Activated T-helper 17 cell treated with anti-CD3 and anti-CD28 coated beads, Interleukin-2, amount 50 U/mL, for 72 hours (primary cell): Measurements from ENCODE around the gene VAV1. TPM values are rescaled to one million over a fixed set of nuclear protein-coding genes. Genes with fewer than 3 reads are reported as not detected.
"Not testable (repeated sequence)": the region's sequence is repeated elsewhere in the genome, so short reads cannot be mapped to it uniquely, and the experiment has no call there.

Experiments
- ATAC-seq: fragments of 150-1000 bp; cut with Tn5 transposase; replicated peaks from 2 replicates; pipeline ENCODE4 v1.10.0; 2021; ENCODE audit warnings: mild to moderate bottlenecking, moderate library complexity
- H3K27ac Mint-ChIP-seq: one replicate; pipeline ENCODE4 v1.8.0; 2022; ENCODE audit warnings: mixed read lengths
- H3K27me3 Mint-ChIP-seq: one replicate; pipeline ENCODE4 v1.8.0; 2022; ENCODE audit warnings: mixed read lengths
- H3K36me3 Mint-ChIP-seq: one replicate; pipeline ENCODE4 v1.8.0; 2022; ENCODE audit warnings: low read depth, mild to moderate bottlenecking, mixed read lengths
- H3K4me1 Mint-ChIP-seq: one replicate; pipeline ENCODE4 v1.8.0; 2022; ENCODE audit warnings: mixed read lengths
- H3K4me3 Mint-ChIP-seq: one replicate; pipeline ENCODE4 v1.8.0; 2022; ENCODE audit warnings: mild to moderate bottlenecking, mixed read lengths
- H3K9me3 Mint-ChIP-seq: one replicate; pipeline ENCODE4 v1.8.0; 2022; ENCODE audit warnings: mixed read lengths
- total RNA-seq, 2 donors: library from RNA; stranded (reverse); gene quantifications; one replicate each; pipeline ENCODE4 v1.2.3, GENCODE V29; 2022

Gene VAV1
- total RNA-seq, 2 donors from 2014 or later = 110 to 114 TPM

DNA sequence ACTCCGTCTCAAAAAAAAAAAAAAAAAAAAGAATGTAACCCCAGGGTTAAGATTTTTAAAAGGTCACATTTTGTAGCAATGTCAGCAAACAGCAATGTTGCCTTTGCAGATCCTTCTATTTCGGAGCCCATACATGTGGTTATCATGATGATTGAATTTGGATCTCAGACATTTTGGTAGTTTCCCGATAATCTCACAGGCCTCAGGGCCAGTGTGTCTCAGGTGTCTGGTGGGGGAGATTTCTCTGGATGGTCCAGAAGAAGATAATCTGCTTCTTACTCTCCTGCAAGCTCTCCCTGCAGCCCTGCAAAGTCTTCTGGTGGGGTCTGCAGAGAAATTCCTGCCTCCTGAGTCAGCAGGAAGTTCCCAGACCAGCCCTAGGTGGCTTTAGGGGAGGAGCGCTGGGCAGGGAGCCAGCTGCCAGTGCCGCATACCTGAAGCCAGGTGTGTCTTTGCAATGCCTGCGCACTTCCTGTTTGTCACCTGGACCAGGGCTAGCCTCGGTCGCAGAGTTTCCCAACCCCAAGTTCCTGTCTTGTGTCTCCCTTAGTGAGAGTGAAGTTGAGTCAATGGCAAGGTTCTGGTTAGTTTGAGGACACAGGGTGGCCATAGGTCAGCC lies 6.7 kb upstream of the VAV1 start:
- H3K9me3 Mint-ChIP-seq = no peaks in the 10 kb centered on the region

DNA sequence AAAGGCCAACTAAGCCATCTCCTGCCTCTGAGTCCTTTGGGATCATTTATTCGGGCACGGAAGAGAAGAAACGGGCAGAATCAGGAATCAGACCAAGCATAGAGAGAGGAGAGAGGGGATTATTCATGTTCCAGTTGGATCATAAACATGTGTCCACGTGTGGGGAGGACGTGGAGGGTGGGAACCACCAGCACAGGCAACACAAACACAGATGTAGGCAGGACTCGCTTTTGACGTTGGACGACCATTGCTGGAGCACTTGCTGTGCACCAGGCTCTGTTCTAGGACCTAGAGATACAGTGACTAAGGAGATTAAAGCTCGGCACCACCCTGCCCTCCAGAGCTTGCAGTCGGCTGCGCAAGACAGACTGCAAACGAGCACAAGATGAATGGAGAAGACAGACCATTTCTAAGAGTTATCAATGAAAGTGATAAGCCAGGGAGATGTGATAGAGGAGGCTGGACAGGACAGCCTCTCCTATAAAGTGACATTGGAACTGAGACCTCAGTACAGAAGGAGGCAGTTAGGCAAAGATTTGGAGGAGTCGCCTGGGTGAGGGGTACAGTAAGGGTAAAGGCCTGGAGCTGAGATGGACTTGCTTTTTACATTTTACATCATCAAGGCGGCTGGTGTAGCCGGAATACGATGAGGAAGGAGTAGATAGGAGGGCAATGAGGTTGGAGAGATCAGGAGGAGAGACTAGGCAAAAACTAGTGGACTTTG lies 6.0 kb upstream of the VAV1 start:
- Mint-ChIP-seq H3K9me3 (no peaks in the 10 kb centered on the region), H3K4me3 (peak overlapping the region; percentile 87), H3K27ac (peak overlapping the region; percentile 55), H3K27me3 (no peaks in the 10 kb centered on the region), H3K4me1 (peaks cover 14% of the 10 kb centered on the region), H3K36me3 (peaks cover 21% of the 10 kb centered on the region)
- no peak for ATAC-seq

More for the DNA sequence above, 6.7 kb upstream of the VAV1 start:
- peaks cover 14% of the 10 kb centered on the region for H3K4me1 Mint-ChIP-seq
- H3K4me3 Mint-ChIP-seq = peak overlapping the region; percentile 87
- peak overlapping the region; percentile 55 for H3K27ac Mint-ChIP-seq
- ATAC-seq = no peak
- H3K36me3 Mint-ChIP-seq = peaks cover 24% of the 10 kb centered on the region
- no peaks in the 10 kb centered on the region for H3K27me3 Mint-ChIP-seq

DNA sequence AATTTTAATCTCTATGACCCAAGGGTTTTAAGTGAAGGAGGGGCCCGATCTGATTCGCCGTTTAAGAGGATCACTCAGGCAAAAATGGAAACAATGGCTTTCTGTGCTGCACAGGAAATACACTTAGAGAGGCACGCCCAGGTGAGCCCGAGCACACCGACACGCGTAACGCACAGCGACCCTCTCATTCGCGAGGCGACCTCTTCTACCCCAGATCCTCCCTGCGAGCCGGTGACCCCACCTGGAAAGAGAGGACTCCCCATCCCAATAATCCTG lies 5.5 kb upstream of the VAV1 start:
- Mint-ChIP-seq H3K4me1 (peaks cover 18% of the 10 kb centered on the region), H3K27me3 (no peaks in the 10 kb centered on the region), H3K9me3 (no peaks in the 10 kb centered on the region), H3K27ac (peak overlapping the region; percentile 55), H3K4me3 (peak overlapping the region; percentile 87), H3K36me3 (peaks cover 19% of the 10 kb centered on the region)
- peak; percentile 33 for ATAC-seq

DNA sequence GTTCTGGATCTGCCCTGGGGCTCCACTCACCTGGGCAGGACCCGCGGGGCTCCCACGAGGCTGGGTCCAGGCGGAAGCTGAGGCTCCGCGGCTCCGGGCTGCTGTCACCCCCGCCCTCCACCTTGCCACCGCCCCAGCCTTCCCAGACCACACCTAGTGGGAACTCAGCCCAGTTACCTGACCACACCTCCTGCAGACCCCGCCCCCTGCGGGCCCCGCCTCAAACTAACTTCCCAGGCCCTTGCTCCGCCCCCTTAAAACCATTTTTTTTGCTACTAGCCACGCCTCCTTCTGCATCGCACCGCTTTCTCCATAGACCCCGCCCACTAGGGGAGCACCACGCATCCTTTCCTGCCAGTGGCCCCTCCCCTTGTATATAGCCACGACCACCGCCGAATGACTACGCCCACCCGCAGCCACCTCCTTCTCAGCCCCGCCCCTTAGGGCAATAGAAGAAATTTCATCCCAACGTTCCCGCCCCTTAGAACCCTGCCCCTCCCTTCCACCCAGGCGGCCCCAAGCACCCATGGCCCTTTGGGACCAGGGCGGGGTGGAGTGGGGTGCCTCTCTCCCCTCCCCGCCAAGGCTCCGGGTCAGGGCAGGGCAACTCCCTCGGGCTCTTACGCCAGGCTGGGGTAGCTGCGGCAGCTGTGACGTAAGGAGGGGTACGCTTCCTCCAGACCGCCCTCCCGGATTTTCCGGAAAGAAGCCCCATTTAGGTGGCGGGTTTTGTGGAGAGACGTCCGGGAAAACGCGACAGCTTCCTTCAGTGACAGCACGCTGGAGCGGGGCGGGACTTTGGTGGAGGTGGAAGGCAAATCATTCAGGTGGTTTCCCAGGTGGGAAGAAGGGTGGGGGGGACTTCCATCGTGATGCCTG lies 4.9 kb upstream of the VAV1 start, which contains the start of gene SH2D3A:
TSS of gene SH2D3A (minus strand) at position 79 of the 879 bp plus-strand sequence. CDS start 3,687 bp downstream, outside the sequence.
- Mint-ChIP-seq H3K27ac (peak within 1 kb of the TSS; percentile 55), H3K27me3 (no peaks in the 10 kb centered on the region), H3K4me3 (peak within 1 kb of the TSS; percentile 87), H3K9me3 (no peaks in the 10 kb centered on the region), H3K4me1 (peaks cover 22% of the 10 kb centered on the region), H3K36me3 (peaks cover 21% of the 10 kb centered on the region)
- ATAC-seq = peak; percentile 75

DNA sequence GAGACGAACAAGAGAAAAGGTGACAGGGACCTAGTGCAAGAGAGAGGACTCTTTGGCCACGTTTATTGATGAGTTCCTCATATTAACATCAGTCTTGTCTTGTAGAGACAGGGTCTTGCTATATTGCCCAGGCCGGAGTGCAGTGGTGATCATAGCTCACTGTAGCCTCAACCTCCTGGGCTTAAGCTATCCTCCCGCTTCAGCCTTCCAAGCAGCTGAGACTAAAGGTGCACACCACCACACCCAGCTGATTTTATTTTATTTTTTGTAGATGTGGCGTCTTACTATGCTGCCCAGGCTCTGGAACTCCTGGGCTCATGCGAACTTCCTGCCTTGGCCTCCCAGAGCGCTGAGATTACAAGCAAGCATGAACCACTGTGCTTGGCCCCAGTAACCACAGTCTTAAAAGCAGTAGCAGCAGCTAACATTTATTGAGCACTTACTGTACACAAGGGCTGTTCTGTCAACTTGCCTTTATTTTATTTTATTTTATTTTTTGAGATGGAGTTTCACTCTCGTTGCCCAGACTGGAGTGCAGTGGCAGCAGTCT lies 4.2 kb upstream of the VAV1 start:
- no peaks in the 10 kb centered on the region for H3K27me3 Mint-ChIP-seq
- no peaks in the 10 kb centered on the region for H3K9me3 Mint-ChIP-seq
- H3K4me1 Mint-ChIP-seq = peaks cover 22% of the 10 kb centered on the region
- no peak for ATAC-seq
- H3K36me3 Mint-ChIP-seq = peaks cover 15% of the 10 kb centered on the region
- H3K27ac Mint-ChIP-seq = peak overlapping the region; percentile 55
- H3K4me3 Mint-ChIP-seq = peak overlapping the region; percentile 87

DNA sequence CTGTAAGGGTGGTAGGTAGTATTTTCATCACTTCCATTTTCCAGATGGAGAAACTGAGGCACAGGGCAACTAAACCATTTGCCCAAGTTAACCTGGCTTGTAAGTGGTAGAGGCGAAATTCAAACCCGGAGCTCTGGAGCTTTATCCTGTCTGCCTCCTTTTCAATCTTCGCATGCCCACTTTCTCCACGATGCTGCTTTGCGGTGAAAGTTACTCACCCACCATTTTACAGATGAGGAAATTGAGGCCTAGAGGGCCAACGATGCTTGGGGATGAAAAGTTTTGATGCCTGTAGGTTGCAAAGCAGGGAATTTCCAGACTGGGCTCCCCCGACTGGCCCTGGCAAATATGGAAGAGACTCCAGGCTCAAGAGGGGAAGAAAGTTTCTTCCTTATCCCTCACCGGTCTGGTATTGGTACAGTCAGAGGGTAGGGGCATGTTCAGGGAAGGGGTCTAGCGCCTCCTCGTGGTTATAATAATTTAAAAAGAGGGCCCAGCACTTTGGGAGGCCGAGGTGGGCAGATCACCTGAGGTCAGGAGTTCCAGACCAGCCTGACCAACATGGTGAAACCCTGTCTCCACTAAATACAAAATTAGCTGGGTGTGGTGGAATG lies 3.4 kb upstream of the VAV1 start:
- no peak for ATAC-seq
- H3K9me3 Mint-ChIP-seq = no peaks in the 10 kb centered on the region
- no peaks in the 10 kb centered on the region for H3K27me3 Mint-ChIP-seq
- peaks cover 20% of the 10 kb centered on the region for H3K36me3 Mint-ChIP-seq
- H3K27ac Mint-ChIP-seq = no peak overlapping the region
- H3K4me1 Mint-ChIP-seq = peaks cover 22% of the 10 kb centered on the region
- H3K4me3 Mint-ChIP-seq = peak overlapping the region; percentile 87

DNA sequence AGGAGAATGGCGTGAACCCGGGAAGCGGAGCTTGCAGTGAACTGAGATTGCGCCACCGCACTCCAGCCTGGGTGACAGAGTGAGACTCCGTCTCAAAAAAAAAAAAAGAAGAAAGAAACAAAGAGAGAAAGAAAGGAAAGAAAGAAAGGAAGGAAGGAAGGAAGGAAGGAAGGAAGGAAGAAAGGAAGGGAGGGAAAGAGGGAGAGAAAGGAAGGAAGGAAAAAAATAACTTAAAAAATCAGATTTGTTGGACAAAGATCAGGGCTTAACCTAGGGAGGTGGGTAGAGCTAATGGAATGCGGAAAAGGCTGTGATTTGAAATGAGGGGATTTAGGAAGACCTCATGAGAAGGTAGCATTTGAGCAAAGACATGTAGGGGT lies 870 bp upstream of the VAV1 start:
- Mint-ChIP-seq H3K27ac (peak overlapping the region; percentile 88), H3K4me3 (peak overlapping the region; percentile 98), H3K36me3 (peaks cover 36% of the 10 kb centered on the region), H3K4me1 (peaks cover 36% of the 10 kb centered on the region)
- H3K9me3 Mint-ChIP-seq, ATAC-seq, H3K27me3 Mint-ChIP-seq: not testable (repeated sequence)

DNA sequence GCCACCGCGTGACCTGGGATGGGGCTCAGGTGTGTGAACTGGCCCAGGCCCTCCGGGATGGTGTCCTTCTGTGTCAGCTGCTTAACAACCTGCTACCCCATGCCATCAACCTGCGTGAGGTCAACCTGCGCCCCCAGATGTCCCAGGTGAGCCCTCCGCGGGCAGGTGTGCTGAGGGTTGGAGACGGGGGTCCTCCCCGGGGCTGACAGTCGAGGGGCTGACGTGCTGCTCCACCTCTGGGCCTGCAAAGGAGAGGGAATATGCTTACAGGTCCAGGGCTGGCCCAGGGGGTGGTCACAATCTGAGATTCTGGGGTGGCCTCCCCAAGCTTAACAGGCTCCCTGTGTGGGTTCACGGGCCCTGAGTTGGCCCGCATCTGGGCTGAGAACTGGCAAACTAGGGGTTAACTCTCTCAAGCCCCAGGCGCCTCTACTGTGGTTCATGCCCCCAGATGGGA lies 386 bp downstream of the VAV1 start:
- peak overlapping the region; percentile 98 for H3K4me3 Mint-ChIP-seq
- H3K27me3 Mint-ChIP-seq = no peaks in the 10 kb centered on the region
- ATAC-seq = peak; percentile 3
- peak overlapping the region; percentile 88 for H3K27ac Mint-ChIP-seq
- peaks cover 7% of the 10 kb centered on the region for H3K9me3 Mint-ChIP-seq
- peaks cover 47% of the 10 kb centered on the region for H3K4me1 Mint-ChIP-seq
- peaks cover 47% of the 10 kb centered on the region for H3K36me3 Mint-ChIP-seq

DNA sequence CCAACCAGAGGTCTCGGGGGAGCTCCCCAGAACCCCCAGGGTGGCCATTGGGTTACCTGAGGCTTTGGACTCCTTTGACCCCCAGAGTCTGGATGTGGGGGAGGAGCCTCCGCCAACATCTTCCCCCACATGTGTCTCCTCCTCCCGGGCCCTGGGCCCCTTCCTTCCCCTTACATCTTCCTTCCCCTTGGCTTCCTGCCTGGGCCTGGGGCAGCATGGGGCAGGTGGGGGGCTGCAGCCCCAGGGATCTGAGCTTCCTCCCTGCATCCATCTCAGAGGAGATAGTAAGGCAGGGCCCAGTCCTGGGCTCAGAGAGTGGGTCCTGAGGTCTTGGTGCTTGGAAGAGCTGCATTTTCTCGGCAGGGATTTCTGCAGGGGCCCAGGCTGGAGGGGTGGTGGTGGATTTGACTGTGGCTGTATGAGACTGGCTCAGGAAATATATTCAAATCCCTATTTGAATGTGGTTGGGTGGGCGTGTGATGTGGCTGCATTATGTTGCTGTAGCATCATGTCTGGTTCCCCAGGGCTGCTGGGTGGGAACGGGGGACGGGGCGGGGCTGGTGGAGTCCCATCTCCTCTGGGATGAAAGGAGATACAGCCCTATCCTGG lies 919 bp downstream of the VAV1 start:
- no peaks in the 10 kb centered on the region for H3K27me3 Mint-ChIP-seq

DNA sequence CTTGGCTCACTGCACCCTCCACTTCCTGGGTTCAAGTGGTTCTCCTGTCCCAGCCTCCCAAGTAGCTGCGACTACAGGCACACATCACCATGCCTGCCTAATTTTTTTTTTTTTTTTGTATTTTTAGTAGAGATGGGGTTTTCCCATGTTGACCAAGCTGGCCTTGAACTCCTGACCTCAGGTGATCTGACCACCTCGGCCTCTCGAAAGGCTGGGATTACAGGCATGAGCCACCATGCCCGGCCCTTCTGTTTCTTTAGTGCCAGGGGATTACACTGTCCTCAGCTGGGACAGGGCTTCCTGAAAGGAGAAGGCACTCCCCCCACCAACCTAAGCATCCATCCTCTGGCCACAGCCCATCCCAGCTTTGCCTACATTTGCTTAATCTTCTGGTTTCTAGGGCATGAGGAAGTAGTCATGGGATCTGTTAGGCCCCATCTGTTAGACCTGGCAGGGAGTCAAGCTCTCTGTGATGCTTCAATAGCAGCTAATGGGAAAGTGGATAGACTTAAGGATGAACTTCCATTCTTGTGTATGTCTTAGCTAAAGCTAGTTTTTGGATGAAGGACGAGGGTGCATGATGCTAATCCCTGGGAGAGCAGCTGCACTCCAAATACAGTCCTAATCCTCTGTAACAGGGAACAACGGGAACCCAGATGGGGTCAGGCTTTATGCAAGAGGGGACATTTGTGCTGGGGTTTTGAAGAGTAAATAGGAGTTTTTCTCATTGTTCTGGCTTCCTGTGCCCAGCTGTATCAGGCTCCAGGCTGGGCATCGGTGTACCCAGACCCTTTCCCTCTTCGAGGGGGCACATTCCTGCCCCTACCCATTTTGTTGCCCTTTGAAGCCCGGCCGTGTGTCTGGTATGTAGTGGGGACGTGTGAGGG lies 2.6 kb downstream of the VAV1 start:
- Mint-ChIP-seq H3K4me1 (peaks cover 48% of the 10 kb centered on the region), H3K4me3 (peak overlapping the region; percentile 98), H3K9me3 (peaks cover 7% of the 10 kb centered on the region), H3K27me3 (no peaks in the 10 kb centered on the region), H3K27ac (peak overlapping the region; percentile 72), H3K36me3 (peaks cover 53% of the 10 kb centered on the region)
- no peak for ATAC-seq

More for the DNA sequence above, 919 bp downstream of the VAV1 start:
- Mint-ChIP-seq H3K4me3 (peak overlapping the region; percentile 98), H3K9me3 (peaks cover 7% of the 10 kb centered on the region), H3K27ac (peak overlapping the region; percentile 88), H3K4me1 (peaks cover 52% of the 10 kb centered on the region), H3K36me3 (peaks cover 47% of the 10 kb centered on the region)
- peak; percentile 57 for ATAC-seq

DNA sequence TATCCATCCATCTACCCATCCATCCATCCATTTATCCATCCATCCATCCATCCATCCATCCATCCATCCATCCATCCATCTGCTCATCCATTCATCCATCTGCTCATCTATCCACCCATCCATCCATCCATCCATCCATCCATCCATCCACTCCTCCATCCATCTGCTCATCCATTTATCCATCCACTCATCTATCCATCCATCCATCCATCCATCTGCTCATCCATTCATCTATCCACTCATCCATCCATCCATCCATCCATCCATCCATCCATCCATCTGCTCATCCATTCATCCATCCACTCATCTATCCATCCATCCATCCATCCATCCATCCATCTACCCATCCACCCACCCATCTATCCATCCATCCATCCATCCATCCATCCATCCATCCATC lies 3.5 kb downstream of the VAV1 start:
- Mint-ChIP-seq H3K4me3 (peak overlapping the region; percentile 98), H3K36me3 (peaks cover 63% of the 10 kb centered on the region), H3K4me1 (peaks cover 46% of the 10 kb centered on the region)
- not testable (repeated sequence) for H3K27ac Mint-ChIP-seq, H3K27me3 Mint-ChIP-seq, H3K9me3 Mint-ChIP-seq, ATAC-seq

DNA sequence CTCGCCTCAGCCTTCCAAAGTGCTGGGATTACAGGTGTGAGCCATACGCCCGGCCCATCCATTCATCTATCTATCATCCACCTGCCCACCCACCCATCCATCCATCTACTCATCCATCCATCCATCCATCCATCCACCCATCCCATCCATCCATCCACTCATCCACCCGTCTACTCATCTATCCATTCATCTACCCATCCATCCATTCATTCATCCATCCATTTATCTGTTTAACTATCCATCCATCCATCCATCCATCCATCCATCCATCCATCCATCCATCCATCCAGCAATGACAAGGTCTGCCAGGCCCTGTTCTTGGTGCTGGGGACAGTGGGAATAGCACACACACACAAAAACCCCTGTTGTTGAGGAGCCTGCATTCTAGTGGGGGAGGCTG lies 4.5 kb downstream of the VAV1 start:
- peak overlapping the region; percentile 36 for H3K27ac Mint-ChIP-seq
- peaks cover 42% of the 10 kb centered on the region for H3K4me1 Mint-ChIP-seq
- ATAC-seq = no peak
- H3K4me3 Mint-ChIP-seq = peak overlapping the region; percentile 61
- peaks cover 71% of the 10 kb centered on the region for H3K36me3 Mint-ChIP-seq
- H3K9me3 Mint-ChIP-seq = peaks cover 7% of the 10 kb centered on the region
- H3K27me3 Mint-ChIP-seq = no peaks in the 10 kb centered on the region

DNA sequence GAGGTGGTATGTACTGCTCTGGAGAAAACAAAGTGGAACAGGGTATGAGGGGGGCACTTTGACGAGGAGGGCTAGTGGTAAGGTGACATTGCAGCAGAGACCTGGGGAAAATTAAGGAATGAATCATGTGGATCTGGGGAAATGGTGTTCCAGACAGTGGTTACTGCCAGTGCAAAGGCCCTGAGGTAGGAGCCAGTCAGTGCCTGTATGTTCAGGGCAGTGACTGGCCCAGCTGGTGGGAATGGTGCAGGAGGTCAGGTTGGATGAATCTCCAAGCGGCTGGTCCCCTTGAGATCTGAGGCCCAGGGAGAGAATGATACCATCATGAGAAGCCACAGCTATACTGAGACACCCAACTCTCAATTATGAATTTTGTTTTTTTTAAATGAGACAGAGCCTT lies 4.9 kb downstream of the VAV1 start:
- peak overlapping the region; percentile 61 for H3K4me3 Mint-ChIP-seq
- H3K27ac Mint-ChIP-seq = peak overlapping the region; percentile 36
- peaks cover 39% of the 10 kb centered on the region for H3K4me1 Mint-ChIP-seq
- H3K9me3 Mint-ChIP-seq = peaks cover 7% of the 10 kb centered on the region
- no peaks in the 10 kb centered on the region for H3K27me3 Mint-ChIP-seq
- no peak for ATAC-seq
- H3K36me3 Mint-ChIP-seq = peaks cover 68% of the 10 kb centered on the region
